Measurements from ENCODE around the gene LIN7A. TPM values are rescaled to one million over a fixed set of nuclear protein-coding genes. Genes with fewer than 3 reads are reported as not detected.

The LIN7A gene, protein sequence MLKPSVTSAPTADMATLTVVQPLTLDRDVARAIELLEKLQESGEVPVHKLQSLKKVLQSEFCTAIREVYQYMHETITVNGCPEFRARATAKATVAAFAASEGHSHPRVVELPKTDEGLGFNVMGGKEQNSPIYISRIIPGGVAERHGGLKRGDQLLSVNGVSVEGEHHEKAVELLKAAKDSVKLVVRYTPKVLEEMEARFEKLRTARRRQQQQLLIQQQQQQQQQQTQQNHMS
- 10 to 100 TPM; 19.9 to 23.8 (median 20.3) TPM for polyA plus RNA-seq (ENCODE audit: insufficient read length in 3 of 3)

- DNase-seq (ENCODE audit: low read depth in 3 of 3, low spot score in 2 of 3) = peak in 2 of 3 donors; percentile 18 to 44
Observed at GRCh38 chr12:80937391-80938238, at the start of gene LIN7A. LIN7A (minus strand) TSS chr12:80937934; CDS start chr12:80937722, 212 bp downstream.

DNA sequence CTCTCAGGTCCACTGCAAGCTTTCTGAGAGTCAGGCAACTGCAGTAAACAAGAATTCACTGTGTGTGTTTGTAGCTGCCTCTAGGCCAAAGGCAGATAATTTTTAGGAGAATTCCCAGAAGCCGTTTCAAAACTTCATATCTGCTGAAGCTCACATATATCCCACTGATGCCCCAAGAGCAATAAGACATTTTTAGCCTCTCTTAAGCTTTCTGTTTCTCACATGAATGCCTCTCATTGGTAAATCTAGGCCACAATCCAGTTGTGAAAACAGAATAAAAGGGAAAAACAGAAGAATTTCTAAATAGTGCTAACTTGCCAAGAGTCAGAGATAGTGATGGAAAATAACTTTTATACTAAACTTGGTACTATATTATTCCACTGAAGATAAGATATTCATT is 48.5 kb upstream of the LIN7A start:
- DNase-seq (ENCODE audit: low read depth in 3 of 3, low spot score in 2 of 3) = no peak

GRCh38 chr12:80979816-80980215 is 42.1 kb upstream of the LIN7A start:
- DNase-seq (ENCODE audit: low read depth in 3 of 3, low spot score in 2 of 3) = no peak

DNA sequence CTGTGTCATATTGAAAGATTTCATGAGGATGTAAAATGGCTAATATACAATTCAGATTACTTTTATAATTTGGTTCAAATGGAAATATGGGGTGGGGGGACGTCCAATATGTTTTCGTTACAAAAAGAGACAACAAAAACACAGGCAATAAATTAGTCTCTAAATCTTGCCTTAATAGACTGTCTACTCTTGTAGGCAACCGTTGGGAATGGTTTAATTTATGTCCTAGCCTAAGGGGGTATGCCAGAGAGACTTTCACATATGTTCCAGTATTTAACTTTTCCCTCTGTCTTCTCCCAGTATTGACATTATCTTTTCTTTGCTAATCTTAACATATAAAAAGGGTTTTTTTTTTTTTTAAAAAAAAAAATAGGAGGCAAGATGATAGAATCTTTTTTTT is 41.5 kb upstream of the LIN7A start:
- no peak for DNase-seq (ENCODE audit: low read depth in 3 of 3, low spot score in 2 of 3)

- no peak for DNase-seq (ENCODE audit: low read depth in 3 of 3, low spot score in 2 of 3)
Observed at GRCh38 chr12:80977346-80977745, 39.6 kb upstream of the LIN7A start.

DNA sequence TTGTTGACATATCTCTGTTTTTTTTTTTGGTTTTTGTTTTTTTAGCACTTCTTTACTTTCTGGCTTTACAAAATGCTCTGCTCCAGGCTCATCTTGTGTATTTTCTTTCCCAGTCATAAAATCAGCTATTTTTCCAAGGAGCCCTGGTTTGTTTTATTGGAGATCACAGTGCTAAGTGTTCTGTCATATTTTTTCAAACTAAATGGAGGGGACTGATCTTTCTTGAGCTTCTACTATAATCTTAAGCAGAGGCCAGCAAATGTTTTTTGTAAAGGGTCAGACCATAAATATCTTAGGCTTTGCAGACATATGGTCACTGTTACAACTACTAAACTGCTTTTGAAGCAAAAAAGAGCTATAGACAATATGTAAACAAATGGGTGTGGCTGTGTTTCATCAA is 30.6 kb upstream of the LIN7A start:
- DNase-seq (ENCODE audit: low read depth in 3 of 3, low spot score in 2 of 3) = no peak

GRCh38 chr12:80967565-80967964 is 29.8 kb upstream of the LIN7A start:
- DNase-seq (ENCODE audit: low read depth in 3 of 3, low spot score in 2 of 3) = no peak

- no peak for DNase-seq (ENCODE audit: low read depth in 3 of 3, low spot score in 2 of 3)
Observed at GRCh38 chr12:80966001-80966400, 28.3 kb upstream of the LIN7A start.

GRCh38 chr12:80958162-80958561 is 20.4 kb upstream of the LIN7A start:
- DNase-seq (ENCODE audit: low read depth in 3 of 3, low spot score in 2 of 3) = no peak

- DNase-seq (ENCODE audit: low read depth in 3 of 3, low spot score in 2 of 3) = no peak
Observed at GRCh38 chr12:80954857-80955520, 17.3 kb upstream of the LIN7A start.

- no peak for DNase-seq (ENCODE audit: low read depth in 3 of 3, low spot score in 2 of 3)
Observed at GRCh38 chr12:80952443-80952842, 14.7 kb upstream of the LIN7A start.

DNA sequence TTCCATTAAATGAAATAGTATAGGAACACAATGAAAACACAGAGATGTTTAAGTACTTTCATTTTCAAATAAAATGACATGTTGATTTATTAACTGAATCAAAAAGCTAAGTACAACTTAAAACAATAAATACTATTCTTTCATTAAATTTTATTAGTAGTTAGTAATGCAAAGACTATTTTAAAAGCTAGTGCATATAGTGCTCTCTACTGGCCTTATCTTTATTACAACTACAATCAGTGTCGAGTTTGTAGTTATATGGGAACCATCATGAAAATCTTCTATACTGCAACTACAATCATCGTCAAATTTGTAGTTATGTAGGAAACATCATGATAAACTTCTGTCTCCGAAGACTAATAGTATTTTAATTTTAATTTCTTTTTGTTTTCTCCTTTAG is 8.9 kb upstream of the LIN7A start:
- no peak for DNase-seq (ENCODE audit: low read depth in 3 of 3, low spot score in 2 of 3)

DNA sequence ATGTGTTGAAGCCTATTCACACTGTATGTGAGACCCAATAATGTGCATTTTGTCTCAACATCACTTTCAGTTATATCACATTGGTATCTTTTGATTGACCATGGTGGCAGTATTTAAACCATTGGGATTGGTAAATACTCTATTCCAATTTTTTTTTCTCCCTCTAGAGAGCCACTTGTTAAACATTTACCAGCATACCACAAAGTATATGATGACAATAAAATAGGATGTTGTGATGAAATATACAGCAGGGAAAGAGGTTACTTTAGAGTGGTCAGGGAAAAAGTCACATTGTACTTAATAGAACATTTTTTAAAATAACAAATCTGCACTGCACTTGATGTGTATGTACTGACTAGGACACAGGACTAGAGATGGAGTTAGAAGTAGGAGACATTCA is 5.6 kb upstream of the LIN7A start:
- no peak for DNase-seq (ENCODE audit: low read depth in 3 of 3, low spot score in 2 of 3)

GRCh38 chr12:80941916-80942315 is 4.2 kb upstream of the LIN7A start:
- no peak for DNase-seq (ENCODE audit: low read depth in 3 of 3, low spot score in 2 of 3)

GRCh38 chr12:80939231-80939950 is 1.7 kb upstream of the LIN7A start:
- no peak for DNase-seq (ENCODE audit: low read depth in 3 of 3, low spot score in 2 of 3)

DNA sequence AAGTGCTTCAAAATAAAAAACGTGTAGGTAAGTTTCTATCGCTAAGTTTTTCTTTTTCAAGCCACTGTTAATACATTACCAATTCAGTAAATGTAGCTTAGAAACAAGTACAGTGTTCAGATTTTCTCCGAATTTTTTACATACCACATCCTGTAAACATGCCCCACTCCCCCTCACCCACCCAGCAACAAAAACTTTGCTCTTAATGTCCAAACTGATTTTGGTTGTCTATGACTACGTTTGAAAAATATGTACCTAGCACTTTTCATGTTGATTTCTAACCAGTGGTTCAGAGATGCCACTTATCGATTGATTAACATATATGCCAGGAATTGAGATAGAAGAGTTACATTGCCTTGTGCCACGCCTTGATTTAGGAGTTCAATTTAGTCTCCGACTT is 663 bp upstream of the LIN7A start:
- peak in 1 of 3 donors; percentile 12 for DNase-seq (ENCODE audit: low read depth in 3 of 3, low spot score in 2 of 3)

DNA sequence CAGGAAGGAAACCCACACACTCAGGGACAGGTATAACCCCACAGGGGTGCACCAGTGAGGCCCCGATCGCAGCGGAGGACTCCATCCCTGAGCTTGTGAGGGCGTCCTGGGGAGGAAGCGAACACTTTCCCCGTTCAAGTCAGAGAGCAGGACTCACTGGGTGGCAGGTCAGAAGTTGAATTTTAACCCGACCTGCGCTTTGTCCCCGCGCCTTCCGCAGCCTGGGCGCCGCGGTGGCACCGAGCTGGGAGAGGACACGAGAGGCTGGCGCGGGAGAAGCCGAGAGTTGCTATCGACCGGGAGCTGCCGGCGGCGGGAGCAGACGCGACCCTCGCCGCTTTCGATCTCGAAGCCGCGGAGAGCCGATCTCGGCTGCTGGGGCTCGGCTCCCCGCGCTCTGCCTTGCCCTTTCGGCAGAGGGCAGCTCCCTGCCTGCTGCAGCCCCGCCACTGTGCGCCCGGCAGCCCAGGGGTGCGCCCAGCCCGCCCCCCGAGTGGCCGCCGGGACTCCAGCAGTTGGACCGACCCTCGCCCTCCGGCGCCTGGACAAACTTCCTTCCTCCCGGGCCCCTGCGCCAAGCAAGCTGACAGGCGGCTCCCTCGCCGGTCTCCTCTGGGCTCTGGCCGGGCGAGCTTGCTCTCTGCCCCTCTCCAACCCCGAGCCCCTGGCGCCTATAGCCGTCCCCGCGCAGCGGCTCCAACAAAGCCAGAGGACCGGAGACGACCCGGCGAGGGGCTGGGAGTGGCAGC is 918 bp downstream of the LIN7A start:
- peak in 2 of 3 donors; percentile 30 to 53 for DNase-seq (ENCODE audit: low read depth in 3 of 3, low spot score in 2 of 3)

DNA sequence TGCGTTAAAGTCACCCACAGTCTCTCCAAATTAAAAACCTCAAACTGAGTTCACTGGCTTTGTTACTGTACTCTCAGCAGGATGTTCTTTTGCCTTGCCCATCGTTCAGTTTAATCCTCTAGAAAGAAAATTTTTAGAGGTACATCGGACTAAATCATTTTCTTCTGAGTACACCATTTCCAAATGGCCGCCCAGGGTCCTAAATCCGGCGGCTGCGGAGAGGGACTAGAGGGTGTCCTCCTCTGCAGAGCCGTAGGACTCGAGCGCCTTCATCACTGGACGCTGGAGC is 1.4 kb downstream of the LIN7A start:
- peak in 1 of 3 donors; percentile 10 for DNase-seq (ENCODE audit: low read depth in 3 of 3, low spot score in 2 of 3)

DNA sequence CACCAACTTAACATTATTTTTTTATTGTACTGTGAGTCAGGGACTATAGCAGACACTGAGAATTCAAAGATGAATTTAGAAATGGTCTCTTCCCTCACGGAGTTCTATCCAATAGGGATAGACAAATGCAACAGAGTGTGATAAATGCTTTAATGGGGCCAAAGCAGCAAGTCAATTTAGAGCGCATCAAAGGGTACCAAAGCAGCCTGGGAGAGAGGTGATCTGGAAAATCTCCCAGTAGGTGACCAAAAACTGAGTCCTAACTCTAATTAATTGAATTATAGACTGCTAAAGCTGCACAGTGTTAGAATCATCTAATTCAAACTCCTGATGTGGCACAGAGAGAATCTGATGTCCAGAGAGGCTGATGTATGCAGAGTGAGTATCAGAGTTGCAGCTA is 2.6 kb downstream of the LIN7A start:
- DNase-seq (ENCODE audit: low read depth in 3 of 3, low spot score in 2 of 3) = no peak

DNA sequence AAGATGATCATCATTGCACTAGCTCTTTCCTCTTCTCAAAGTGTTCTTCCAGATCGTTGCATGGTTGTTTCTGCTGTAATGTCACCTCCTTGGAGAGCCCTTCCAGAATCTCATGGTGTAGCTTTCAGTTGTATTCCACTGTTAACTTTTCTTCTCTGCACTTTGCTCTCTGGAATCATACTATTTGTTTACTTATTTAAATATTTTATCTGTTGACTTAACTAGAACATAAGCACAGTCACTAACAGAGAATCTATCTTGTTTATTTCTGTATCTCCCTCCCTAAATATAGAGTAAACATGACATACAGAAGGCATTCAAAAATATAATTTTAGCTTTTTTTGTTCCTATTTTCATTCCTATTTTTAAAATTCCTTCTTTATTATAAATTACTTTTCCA is 11.8 kb downstream of the LIN7A start:
- no peak for DNase-seq (ENCODE audit: low read depth in 3 of 3, low spot score in 2 of 3)

Measured in right renal cortex interstitium (tissue), 3 donors.